AG04449 (cell line): ENCODE results near the gene SGIP1.
A peak's percentile ranks its signal among the peaks of the same experiment; 100 is the strongest.

Experiments
- CTCF ChIA-PET: fragments of 350-600 bp; formaldehyde crosslinking; extraction: SDS; loops from one replicate; lab custom pipeline; 2021; ENCODE audit warnings: antibody characterized with exemption; lab: Yijun Ruan, JAX
- POLR2A ChIA-PET: fragments of 400-600, 350-600 bp; formaldehyde crosslinking; extraction: SDS; loops from one replicate; lab custom pipeline; 2020; ENCODE audit warnings: antibody characterized with exemption, inconsistent platforms; lab: Yijun Ruan, JAX
- DNase-seq: peaks from one replicate; pipeline ENCODE4 v3.0.0-alpha.2; 2010; ENCODE audit warnings: low read depth, low spot score
- H3K4me3 ChIP-seq: 2 replicates; pipeline ENCODE4 v1.5.1; 2011; ENCODE audit warnings: low read depth, mild to moderate bottlenecking, control low read depth, low read length
- CTCF ChIP-seq: IDR thresholded peaks from one replicate; pipeline ENCODE4 v1.5.1; 2011; ENCODE audit warnings: mild to moderate bottlenecking, moderate library complexity, low read length, control low read depth, inconsistent platforms; ENCODE audit not compliant: insufficient read depth; ENCODE audit errors: missing control alignments

SGIP1 gene

GRCh38 chr1:66503841-66504470 lies 30.0 kb upstream of the SGIP1 start:
- peak; percentile 65 for TF ChIP-seq CTCF
- CTCF ChIA-PET: interaction anchor here (0.7 to 6.9 kb wide), 52 partner anchors 9 to 548 kb away, joined by 3 to 144 read pairs (median 5); partner anchors contain the start of gene SGIP1
- POLR2A ChIA-PET: interaction anchor here (0.6 to 1.0 kb wide), 2 partner anchors 26 to 30 kb away, joined by 3 read pairs; partner anchors contain the start of gene SGIP1
- no peak overlapping the region for H3K4me3 ChIP-seq
- DNase-seq: no peak

- POLR2A ChIA-PET: interaction anchor here (0.6 to 1.2 kb wide), 7 partner anchors 16 to 235 kb away, joined by 3 to 5 read pairs (median 3); partner anchors contain the start of gene SGIP1
- peak; percentile 53 for DNase-seq
- TF ChIP-seq CTCF: no peak
- H3K4me3 ChIP-seq: no peak overlapping the region
- CTCF ChIA-PET: interaction anchor here (0.9 to 6.9 kb wide), 17 partner anchors 9 to 546 kb away, joined by 3 to 144 read pairs (median 8); partner anchors contain the start of gene SGIP1
These were observed 28.1 kb upstream of the SGIP1 start for GRCh38 chr1:66505671-66506392.

GRCh38 chr1:66506393-66506687 lies 27.6 kb upstream of the SGIP1 start:
- ChIA-PET POLR2A (interaction anchor here (0.9 to 1.2 kb wide), 3 partner anchors 26 to 28 kb away, joined by 3 to 5 read pairs (median 3); partner anchors contain the start of gene SGIP1), CTCF (interaction anchor here (0.9 to 6.9 kb wide), 14 partner anchors 10 to 547 kb away, joined by 3 to 144 read pairs (median 18); partner anchors contain the start of gene SGIP1)
- TF ChIP-seq CTCF: no peak
- no peak for DNase-seq
- no peak overlapping the region for H3K4me3 ChIP-seq

- POLR2A ChIA-PET: interaction anchor here (1.1 kb wide), 1 partner anchor 25 kb away, joined by 3 read pairs; no protein-coding TSS in a partner anchor
- no peak for DNase-seq
- CTCF ChIA-PET: interaction anchor here (1.0 to 6.9 kb wide), 13 partner anchors 10 to 547 kb away, joined by 3 to 144 read pairs (median 28); partner anchors contain the start of gene SGIP1
- H3K4me3 ChIP-seq: no peak overlapping the region
- TF ChIP-seq CTCF: no peak
These were observed 27.0 kb upstream of the SGIP1 start for GRCh38 chr1:66506991-66507390.

GRCh38 chr1:66510407-66510806 lies 23.5 kb upstream of the SGIP1 start:
- no peak for TF ChIP-seq CTCF
- POLR2A ChIA-PET: no interaction called here

GRCh38 chr1:66511118-66511517 lies 22.8 kb upstream of the SGIP1 start:
- no peak overlapping the region for H3K4me3 ChIP-seq
- ChIA-PET CTCF (interaction anchor here (1.0 kb wide), 1 partner anchor 214 kb away, joined by 3 read pairs; no protein-coding TSS in a partner anchor), POLR2A (no interaction called here)
- DNase-seq: no peak
- TF ChIP-seq CTCF: no peak

More at GRCh38 chr1:66510407-66510806, 23.5 kb upstream of the SGIP1 start:
- no peak for DNase-seq
- no peak overlapping the region for H3K4me3 ChIP-seq
- CTCF ChIA-PET: no interaction called here
